GM04503 (cell line): Measurements from ENCODE around the gene TPPP.
"Not testable (repeated sequence)": the region's sequence is repeated elsewhere in the genome, so short reads cannot be mapped to it uniquely, and the experiment has no call there.

Experiments used
- DNase-seq: peaks from one replicate; pipeline ENCODE4 v3.0.0-alpha.2; 2012; ENCODE audit warnings: low read depth

The TPPP gene

DNA sequence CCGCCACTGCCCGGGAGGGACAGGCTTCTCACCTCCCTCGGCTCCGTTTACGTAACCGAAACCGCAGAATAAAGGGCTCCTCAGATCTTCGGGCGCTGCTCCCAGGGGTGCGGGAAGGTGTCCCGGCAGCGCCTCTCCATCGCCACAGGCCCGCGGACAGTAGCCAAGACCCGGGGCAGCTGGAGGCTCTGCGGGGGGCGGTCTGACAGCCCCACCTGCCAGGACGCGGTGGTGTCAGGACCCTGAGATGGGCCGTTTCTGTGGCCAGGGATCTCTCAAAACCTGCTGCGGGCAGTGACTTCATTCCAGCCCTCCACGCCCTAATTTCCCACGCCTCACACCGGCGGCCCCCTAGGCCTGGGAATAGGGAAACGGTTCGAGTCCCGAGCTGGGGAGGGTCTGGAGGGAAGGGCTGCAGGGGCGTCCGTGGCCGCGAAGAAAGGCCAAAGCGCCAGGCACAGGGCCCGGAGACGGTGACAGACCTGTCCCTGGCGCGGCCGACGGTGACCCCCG lies 567 bp downstream of the TPPP start:
- DNase-seq, result not testable (repeated sequence)

DNA sequence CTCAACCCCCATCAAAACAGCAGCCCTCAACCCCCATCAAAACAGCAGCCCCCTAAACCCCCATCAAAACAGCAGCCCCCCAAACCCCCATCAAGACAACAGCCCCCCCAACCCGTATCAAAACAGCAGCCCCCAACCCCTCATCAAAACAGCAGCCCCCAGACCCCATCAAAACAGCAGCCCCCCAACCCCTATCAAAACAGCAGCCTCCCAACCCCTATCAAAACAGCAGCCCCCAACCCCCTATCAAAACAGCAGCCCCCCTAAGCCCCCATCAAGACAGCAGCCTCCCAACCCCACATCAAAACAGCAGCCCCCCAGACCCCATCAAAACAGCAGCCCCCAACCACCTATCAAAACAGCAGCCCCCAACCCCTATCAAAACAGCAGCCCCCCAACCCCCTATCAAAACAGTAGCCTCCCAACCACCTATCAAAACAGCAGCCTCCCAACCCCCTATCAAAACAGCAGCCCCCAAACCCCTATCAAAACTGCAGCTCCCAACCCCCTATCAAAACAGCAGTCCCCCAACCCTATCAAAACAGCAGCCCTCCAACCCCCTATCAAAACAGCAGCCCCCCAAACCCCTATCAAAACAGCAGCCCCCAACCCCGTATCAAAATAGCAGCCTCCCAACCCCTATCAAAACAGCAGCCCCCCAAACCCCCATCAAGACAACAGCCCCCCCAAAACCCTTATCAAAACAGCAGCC lies 1.2 kb downstream of the TPPP start:
- no peak for DNase-seq

DNA sequence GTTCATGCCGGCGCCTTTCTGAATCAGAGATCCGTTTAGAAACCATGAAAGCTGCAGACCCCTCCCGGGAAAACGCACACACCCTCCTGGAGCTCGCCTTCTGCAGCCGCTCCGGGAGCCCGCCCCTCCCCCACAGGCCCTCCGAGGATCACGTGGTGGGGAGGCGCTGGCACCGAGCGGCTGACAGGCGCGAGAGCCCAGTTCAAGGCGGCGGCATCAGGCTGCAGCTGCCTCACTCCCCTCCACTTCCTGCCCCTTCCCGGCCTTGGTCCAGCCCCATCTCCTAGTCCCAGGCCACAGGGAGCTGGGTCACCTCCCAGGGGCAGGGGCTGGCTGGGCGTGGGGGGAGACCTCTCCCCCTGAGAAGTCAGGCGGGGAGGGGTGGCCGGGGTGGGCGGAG lies 2.1 kb downstream of the TPPP start:
- DNase-seq, result not testable (repeated sequence)

DNA sequence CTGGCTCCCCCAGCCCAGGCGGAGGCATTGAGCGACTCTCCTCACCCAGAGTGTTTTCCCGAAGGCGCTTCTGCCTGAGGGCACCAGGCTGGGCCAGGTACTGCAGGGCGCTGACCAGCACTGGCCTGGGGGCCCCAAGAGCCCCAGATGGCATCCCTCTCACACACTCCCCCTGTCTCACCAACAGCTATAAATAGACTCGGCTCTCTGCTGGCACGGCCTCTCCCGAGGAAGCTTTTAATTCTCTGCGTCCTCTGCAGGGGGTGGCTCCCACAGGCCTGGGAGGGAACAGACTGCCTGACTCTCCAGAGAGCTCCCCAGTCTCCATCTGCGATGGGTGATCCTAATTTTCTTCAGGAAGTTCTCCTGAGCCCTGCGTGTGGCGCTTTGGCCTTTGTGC lies 2.9 kb downstream of the TPPP start:
- DNase-seq, result not testable (repeated sequence)

DNA sequence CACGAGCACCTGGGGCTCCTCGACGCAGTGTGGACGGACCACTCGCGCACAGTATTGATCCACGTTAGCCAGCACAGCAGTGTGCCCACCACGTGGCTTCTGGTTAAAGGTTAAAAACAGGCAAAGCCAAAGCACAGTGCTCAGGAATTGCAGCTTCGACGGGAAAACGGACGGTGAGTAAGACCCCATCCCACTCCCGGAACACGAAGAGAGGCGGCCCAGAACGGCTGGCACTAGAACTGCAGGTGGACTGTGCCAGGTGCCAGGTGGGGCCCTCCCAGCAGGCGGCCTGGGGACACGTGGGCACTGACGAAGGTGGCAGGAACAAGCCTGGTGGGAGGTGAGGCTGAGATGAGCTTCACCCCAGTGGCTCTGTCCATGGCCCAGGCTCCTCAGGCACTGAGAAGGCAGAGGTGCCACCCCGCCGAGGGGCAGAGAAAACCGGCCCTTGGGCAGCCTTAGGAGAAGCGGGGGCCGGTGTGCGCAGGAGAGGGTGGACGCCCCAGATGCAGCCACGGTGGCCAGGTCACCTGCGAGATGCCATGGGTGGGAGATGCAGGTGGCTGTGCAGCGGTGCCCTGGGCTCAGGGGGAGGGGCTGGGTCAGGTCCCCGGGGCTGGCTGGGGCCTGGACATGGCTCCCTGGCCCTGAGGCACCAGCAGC lies 4.7 kb downstream of the TPPP start:
- not testable (repeated sequence) for DNase-seq

DNA sequence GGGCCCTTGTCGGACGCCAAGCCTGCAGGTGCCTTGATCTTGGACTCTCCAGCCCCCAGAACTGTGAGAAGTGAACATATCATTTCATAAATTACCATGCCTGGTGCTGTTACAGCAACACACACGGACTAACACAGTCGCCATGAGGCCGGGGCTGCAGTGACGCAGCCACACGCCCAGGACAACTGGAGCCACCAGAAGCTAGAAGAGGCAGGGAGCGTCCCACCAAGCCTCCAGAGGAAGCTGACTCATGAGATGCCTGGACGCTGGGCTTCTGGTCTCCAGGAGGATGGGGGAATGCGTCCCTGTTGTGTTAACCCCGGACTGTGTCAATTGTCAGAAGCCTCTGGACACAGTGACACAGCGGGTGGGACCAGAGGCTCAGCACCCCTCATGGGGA lies 6.2 kb downstream of the TPPP start:
- DNase-seq, result not testable (repeated sequence)

DNA sequence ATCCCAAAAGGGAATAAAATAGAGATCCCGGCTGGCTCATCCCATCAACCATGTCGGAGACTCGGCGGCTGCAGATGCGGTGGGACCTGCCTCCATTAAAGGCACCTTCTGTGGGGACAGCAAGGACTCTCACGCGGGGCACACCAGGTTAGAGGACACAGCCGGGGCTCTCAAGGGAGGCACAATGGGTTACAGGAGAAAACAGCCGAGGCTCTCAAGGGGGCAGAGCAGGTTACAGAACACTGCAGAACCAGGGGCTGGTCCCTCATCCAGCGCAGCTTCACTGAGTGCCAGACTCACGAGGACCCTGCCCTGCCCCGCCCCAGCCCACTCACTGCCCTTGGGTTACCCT lies 7.0 kb downstream of the TPPP start:
- not testable (repeated sequence) for DNase-seq

DNA sequence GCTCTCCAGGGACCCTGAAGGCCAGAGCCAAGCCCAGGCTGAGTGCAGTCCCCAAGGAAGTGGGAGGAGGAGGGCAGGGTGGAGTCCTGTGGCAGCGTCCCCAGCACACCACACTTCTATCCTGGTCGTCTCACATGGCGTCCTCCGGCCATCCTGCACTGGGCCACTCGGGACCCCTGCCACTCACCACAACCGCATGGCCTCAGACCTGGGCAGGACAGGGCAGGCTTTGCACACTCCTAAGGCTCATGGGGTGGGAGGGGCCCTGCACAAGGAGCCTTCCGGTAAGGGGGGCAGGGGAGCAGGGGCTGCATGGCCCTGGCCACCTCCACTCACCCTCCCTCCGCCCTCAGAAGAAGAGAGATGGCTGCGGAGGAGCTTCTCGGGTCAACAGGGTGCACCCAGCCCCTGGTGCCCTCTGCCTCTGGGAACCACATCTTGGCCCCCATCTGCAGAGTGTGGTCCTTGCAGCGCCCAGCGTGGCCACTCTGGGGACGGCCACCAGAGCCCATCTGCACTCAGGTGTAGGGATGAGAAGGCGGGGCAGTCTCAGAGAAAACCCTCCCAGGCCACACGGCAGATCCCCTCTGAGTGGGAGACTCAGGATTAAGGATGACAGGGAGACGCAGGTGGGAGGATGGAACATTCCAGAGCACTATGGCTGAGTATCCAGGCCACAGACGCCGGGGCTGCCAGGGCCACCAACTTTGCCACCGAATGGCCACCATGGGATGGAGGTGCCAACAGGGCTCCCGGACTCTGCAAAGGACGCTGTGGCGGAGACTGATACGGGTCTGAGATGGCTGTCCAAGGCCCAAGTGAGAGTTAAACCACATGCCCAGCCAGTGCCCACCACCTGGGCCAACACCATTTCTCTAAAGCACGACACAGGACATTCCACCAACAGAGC lies 7.6 kb downstream of the TPPP start:
- DNase-seq, result no peak

DNA sequence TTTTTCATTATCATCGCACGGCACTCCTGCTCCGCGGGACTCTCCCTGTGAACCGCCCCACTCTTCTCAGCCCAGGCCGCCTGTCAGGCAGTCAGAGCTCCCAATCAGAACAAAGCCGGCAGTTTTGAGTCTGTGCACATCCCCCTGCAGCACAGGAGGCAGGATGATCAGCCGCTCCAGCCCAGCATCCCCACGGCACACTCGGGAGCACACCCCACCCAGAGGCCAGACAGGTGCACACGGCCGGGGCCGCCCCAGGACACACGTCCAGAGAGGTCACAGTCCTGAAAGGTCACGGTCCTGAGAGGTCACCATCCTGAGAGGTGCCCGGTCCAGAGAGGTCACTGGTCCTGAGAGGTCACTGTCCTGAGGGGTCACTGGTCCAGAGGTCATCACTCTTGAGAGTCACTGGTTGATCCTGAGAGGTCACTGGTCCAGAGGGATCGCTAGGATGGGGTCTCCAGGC lies 8.4 kb downstream of the TPPP start:
- DNase-seq, result no peak

DNA sequence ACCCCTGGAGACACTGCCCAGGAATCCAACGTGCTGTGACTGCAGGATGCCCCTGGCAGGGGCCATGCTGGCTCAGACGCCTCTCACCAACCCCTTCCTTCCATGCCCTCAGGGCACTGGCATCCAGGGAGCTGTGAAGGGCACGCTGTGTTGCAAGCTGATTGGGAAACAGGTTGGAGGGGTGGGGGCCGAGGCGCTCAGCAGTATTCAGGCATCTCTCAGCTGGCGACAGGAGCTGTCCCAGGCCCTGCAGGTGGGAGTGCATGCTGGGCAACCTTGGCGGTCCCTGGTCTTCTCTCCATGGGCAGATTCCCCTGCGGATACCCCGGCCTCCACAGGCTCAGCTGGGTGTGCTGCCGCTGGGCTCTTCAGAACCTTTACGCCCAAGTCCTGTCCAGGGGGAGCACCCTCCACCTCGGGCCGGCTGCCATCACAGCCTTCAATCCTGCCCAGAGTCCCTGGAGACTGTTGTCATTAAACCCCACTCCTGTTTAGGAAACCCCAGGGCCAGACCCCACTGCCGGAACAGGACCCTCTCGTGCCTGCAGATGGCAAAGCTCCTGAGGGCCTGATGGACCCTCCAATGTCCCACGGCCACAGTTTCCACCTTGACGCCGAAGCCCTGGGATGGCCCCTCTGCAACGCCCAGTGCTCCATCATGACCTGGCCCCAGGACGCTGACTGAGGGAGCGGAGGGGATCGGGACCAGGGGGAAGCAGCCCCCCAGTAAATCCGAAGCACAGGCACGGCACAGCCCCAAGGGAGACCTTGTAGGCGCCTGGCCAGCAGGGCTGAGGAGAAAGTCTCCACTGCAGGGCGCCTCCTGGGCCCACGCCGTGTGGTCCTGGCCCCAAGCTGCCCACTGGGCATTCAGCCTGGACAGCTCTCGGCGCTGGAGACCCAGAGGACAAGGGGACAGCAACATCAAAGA lies 9.3 kb downstream of the TPPP start:
- no peak for DNase-seq

DNA sequence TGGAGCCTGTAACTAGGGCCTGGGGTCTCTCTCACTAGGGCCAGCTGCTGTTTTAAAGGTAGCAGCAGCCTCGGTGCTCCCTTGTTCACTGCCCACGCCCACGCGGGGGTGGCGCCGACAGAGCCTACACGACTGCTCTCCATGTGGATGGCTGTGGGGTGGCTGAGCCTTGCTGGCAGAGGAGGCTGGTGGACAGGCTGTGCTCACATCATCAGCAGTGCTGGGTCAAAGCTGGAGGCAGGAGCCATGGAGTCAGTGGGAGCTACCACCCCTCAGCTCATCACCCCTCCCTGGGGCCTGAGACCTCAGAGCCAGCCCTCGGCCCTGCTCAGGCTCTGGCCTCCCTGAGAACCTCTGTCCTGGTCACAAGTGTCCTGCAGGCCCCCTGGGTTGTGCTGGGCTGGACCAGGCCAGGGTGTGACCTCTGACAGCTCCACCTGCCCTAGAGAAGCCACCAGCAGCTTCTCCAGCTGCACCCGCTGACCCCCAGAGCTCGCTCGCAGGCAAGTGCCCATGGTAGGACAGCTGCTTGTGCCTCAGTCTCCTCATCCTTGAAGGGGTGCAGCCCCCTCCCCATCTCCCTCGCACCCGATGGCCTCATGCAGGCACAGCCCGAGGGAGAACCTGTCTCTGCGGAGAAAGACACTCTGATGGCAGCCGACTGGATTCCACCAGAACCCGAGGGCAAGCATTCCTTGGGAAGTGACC lies 10.3 kb downstream of the TPPP start:
- DNase-seq, result not testable (repeated sequence)

DNA sequence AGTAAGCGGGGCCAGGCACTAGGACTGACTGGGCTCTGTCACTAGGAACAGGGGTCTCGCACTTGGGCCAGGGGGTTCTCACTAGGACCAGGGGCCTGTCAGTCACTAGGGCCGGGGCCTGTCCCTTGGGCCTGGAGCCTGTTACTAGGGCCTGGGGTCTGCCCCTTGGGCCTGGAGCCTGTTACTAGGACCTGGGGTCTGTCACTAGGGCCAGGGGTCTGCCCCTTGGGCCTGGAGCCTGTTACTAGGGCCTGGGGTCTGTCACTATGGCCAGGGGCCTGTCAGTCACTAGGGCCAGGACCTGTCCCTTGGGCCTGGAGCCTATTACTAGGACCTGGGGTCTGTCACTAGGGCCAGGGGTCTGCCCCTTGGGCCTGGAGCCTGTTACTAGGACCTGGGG lies 10.9 kb downstream of the TPPP start:
- not testable (repeated sequence) for DNase-seq

DNA sequence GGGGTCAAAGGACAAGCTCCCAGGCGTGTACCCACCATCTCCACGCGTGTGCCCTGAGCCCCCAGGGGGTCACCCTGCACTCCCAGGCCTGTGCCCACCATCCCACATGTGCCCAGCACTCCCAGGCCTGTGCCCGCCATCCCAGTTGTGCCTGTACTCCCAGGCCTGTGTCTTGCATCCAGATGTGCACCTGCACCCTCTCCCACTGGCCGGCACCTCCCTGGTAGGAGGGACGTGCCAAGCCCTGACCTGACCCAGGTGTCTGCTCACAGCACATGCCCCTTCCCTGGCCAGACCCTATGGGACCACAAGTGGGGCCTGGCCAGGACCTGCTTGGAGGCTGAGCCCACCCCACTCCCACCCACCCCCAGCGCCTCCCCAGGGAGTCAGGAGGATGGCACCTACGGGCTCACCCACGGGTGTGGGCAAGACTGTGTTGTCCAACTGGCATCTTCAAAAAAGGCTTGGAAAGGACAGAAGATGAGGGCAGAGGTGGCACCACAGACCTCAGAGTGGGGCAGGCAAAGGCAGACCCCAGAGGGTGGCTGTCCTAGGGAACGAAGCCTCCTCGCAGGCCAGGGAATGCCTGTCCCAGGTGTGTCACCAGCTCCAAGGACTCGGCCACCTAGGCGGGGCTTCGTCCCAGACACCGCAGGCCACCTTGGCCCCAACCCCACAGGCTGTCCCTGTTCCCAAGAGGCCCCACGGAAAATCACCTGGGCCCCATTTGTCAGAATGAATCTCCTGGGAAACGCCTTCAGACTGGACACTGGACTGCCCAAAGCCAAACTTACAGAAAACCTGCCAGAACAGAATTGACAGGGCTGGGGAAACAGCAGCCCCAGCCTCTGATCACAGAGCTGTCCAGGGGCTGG lies 11.6 kb downstream of the TPPP start:
- DNase-seq, result not testable (repeated sequence)

DNA sequence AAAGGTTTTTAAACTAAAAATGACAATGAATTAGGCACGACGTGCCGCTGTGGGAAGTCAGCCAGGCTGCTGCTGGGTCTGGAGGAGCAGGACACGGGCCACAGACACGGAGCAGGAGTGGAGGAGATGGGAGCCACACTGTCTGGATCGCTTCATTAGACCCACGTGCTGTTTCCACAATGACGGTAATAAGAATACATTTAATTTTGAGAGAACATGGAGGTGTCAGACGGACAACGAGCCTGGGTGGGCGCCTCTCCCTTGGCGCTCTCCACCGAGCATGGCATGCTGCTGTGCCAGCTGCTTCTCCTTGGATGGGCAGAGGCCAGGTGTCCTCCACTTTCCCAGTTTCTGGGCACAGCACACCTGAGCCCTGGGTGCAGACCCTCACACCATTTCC lies 12.3 kb downstream of the TPPP start:
- DNase-seq, result not testable (repeated sequence)

DNA sequence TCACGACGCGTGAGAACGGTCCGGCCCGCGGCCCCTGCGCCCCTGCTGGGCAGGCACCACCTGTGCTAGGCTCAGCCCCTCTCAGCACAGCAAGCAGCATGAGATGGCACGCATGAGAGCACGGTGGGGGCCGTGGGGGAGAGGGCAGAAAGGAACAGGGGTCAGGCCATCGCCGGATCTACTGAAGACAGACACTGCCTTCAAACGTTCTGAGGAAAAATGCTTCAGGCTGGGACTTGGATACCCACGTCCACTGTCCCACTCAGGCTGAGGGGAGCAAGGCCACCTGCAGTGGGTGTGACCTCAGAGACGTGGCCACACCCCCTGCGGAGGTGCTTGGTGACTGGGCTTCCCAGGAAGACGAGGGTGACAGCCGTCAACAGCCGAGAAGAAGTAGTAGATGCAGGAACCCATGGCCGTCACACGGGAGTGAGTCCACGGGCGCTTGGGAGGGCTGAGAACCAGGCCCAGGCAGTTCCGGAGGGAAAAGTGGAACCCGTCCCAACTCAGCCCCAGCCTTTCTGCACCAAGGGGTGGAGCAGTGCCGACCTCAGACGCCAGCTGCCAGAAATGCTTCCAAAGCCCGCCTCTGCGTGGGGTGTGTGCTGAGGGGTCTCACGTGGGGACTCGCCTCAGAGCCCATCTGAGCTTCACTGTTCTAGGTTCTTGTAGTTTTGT lies 12.9 kb downstream of the TPPP start:
- not testable (repeated sequence) for DNase-seq

DNA sequence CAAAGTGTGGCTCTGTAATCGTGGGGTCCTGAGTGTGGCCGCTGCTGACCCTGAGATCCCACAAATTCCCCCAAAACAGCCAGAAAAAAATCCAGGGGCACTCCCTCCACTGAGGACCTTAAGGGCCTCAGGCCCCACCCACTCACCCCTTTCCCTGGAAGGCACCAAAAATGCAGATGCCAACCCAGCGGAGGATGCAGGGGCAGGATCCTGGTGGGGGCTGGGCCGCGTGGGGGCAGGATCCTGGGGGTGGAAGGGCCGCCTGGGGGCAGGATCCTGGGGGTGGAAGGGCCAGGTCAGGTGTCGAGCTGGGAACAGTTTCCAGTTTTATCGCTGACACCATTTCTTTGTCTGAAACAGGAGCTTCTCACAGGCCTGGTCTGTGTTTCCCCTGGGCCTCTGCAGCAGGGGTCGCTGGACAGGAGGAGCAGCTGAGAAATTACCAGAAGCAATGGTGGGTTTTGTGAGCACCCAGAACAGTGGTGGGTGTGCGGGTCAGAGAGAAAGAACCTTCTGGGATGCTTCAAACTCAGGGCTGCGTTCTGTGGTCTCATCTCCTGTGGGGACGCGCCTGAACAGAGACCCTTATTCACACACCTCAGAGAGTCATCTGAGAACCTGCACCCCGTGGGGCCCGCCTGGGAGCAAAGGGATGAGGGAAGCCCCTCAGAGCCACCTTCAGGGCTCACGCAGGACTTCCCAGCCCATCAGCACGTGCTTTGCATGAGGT lies 13.8 kb downstream of the TPPP start:
- not testable (repeated sequence) for DNase-seq

DNA sequence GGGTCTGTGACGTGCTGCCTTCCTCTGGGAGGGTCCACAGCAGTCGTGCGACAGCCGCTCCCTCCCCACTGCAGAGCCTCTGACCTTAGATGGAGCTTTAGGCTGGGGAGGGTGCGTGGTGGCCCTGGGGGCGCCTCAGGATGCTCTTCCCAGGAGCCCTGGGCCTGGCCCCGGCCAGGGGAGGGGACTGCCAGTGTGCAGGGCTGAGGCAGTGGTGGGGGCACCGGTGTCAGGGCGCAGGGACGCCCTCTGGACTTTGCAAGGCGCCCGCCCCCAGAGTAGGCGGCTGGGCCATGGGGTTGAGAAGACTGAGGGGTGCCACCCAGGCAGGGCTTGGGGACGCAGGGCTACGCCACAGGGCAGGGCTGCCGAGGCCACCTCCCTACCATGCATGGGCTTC lies 14.6 kb downstream of the TPPP start:
- DNase-seq, result not testable (repeated sequence)
